GM19035 (cell line): ENCODE data around the gene IGLON5.

Experiments used
- ATAC-seq: cut with Tn5 transposase; IDR thresholded peaks from one replicate; pipeline ENCODE4 v1.9.1; 2021; ENCODE audit not compliant: unreplicated experiment

The IGLON5 gene

GRCh38 chr19:51311351-51312257 lies at the start of gene IGLON5:
Gene IGLON5 (plus strand): TSS chr19:51311644. CDS start chr19:51311848, 204 bp downstream.
- no peak for ATAC-seq

GRCh38 chr19:51263808-51264207 lies 47.6 kb upstream of the IGLON5 start:
- no peak for ATAC-seq

GRCh38 chr19:51271067-51271466 lies 40.4 kb upstream of the IGLON5 start:
- no peak for ATAC-seq

GRCh38 chr19:51272183-51272810 lies 39.1 kb upstream of the IGLON5 start:
- no peak for ATAC-seq

GRCh38 chr19:51274049-51274770 lies 37.2 kb upstream of the IGLON5 start:
- no peak for ATAC-seq

GRCh38 chr19:51277112-51277511 lies 34.3 kb upstream of the IGLON5 start:
- ATAC-seq = no peak

- ATAC-seq = no peak
Observed at GRCh38 chr19:51282335-51282734, 29.1 kb upstream of the IGLON5 start.

- no peak for ATAC-seq
Observed at GRCh38 chr19:51285682-51286081, 25.8 kb upstream of the IGLON5 start.

GRCh38 chr19:51289635-51290034 lies 21.8 kb upstream of the IGLON5 start:
- ATAC-seq = no peak

GRCh38 chr19:51292971-51293370 lies 18.5 kb upstream of the IGLON5 start:
- ATAC-seq = no peak

GRCh38 chr19:51293571-51294210 lies 17.8 kb upstream of the IGLON5 start:
- ATAC-seq = no peak

GRCh38 chr19:51294211-51294976 lies 17.1 kb upstream of the IGLON5 start:
- no peak for ATAC-seq

GRCh38 chr19:51294977-51295375 lies 16.5 kb upstream of the IGLON5 start:
- no peak for ATAC-seq

- ATAC-seq = no peak
Observed at GRCh38 chr19:51295382-51296126, 15.9 kb upstream of the IGLON5 start.

- no peak for ATAC-seq
Observed at GRCh38 chr19:51296336-51297093, 14.9 kb upstream of the IGLON5 start.

GRCh38 chr19:51297406-51297805 lies 14.0 kb upstream of the IGLON5 start:
- no peak for ATAC-seq

GRCh38 chr19:51301266-51301665 lies 10.2 kb upstream of the IGLON5 start:
- no peak for ATAC-seq

- ATAC-seq = no peak
Observed at GRCh38 chr19:51305479-51305878, 6.0 kb upstream of the IGLON5 start.

- no peak for ATAC-seq
Observed at GRCh38 chr19:51316688-51317087, 5.2 kb downstream of the IGLON5 start.
